HG03575 (cell line): ENCODE results near the gene TMEM150A.

Experiments used
- ATAC-seq: cut with Tn5 transposase; IDR thresholded peaks from one replicate; pipeline ENCODE4 v1.9.1; 2021; ENCODE audit not compliant: unreplicated experiment, insufficient number of reproducible peaks, low FRiP score; ENCODE audit errors: extremely low read depth

Gene TMEM150A

DNA sequence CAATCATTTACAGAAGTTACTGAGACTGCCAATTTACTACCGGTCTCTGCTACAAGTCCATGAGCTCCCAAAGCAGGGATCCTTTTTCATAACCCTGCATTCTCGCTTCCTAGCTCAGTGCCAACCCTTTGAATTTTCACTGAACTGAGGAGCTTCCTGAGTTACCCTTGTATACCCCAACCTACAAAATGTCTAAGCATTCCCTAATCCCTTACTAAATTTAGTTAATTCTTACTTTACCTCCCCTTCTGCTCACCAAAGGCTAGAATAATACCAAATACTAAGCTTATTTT is 53.9 kb downstream of the TMEM150A start:
- no peak for ATAC-seq
